ENCODE data around the gene ENKD1. TPM values are rescaled to one million over a fixed set of nuclear protein-coding genes. Genes with fewer than 3 reads are reported as not detected.

The ENKD1 gene
- total and polyA plus RNA-seq, 2 donors (not counting 1 experiment from before 2014, with no cell fraction given): 13.3 to 14.3 TPM

- H3K27me3 Mint-ChIP-seq: no peaks in the 10 kb centered on the region
- H3K9me3 ChIP-seq (ENCODE audit: control extremely low read depth in 1 of 3, control insufficient read depth in 2 of 3, insufficient read depth in 1 of 3, low read length in 2 of 3): no peaks in the 10 kb centered on the region
- TF ChIP-seq EZH2 (IDR thresholded peaks at IDR 0.05; ENCODE audit: borderline replicate concordance, insufficient read depth, low read depth, low read length, poor library complexity, severe bottlenecking) (no peak), CTCF (IDR thresholded peaks at IDR 0.05) (no peak)
- peaks cover 14 to 24% of the 10 kb centered on the region in 2 donors for H3K4me1 ChIP-seq (ENCODE audit: control insufficient read depth in 2 of 2, insufficient read depth in 2 of 2, low read length in 2 of 2)
- H3K4me2 ChIP-seq (replicated peaks; ENCODE audit: low read depth, low read length, poor library complexity, severe bottlenecking): peak within 1 kb of the TSS; percentile 99
- peak within 1 kb of the TSS; percentile 80 to 99 (median 95) for H3K4me3 ChIP-seq (ENCODE audit: control extremely low read depth in 1 of 5, extremely low read depth in 1 of 5, insufficient read depth in 1 of 5, low read depth in 2 of 5, low read length in 4 of 5)
- H3K27ac ChIP-seq (ENCODE audit: low read length in 2 of 2): peak within 1 kb of the TSS; percentile 88 to 93
- H2AFZ ChIP-seq (ENCODE audit: insufficient read depth, low read depth, low read length, poor library complexity, severe bottlenecking): peak within 1 kb of the TSS; percentile 95
- peaks cover 0 to 28% of the 10 kb centered on the region in 2 experiments for H3K36me3 ChIP-seq (replicated peaks in 1 of 2; ENCODE audit: control extremely low read depth in 1 of 2, control insufficient read depth in 1 of 2, extremely low read depth in 1 of 2, insufficient read depth in 2 of 2, low read length in 1 of 2)
- peaks cover 35% of the 10 kb centered on the region for H3K4me1 Mint-ChIP-seq
- H3K79me2 ChIP-seq (ENCODE audit: control insufficient read depth, insufficient read depth, low read length): peaks cover 8% of the 10 kb centered on the region
- peak; percentile 83 for ATAC-seq (ENCODE audit: low read depth)
- H4K20me1 ChIP-seq (ENCODE audit: control insufficient read depth, insufficient read depth, low read length, poor library complexity, severe bottlenecking): peaks cover 12% of the 10 kb centered on the region
- intact Hi-C loops (cut with micrococcal nuclease): loop anchor here (1.0 to 10.0 kb wide), 8 partner anchors 8 to 1474 kb away; partner anchors contain the start of genes ATP6V0D1, CARMIL2, CHTF8 and FHOD1
- WGBS (ENCODE audit: insufficient coverage): 0% methylated on average over 47 of the region's 48 CpGs
- H3K4me3 Mint-ChIP-seq: peak within 1 kb of the TSS; percentile 97
- H3K9me3 Mint-ChIP-seq (ENCODE audit: insufficient read depth): no peaks in the 10 kb centered on the region
- ChIA-PET CTCF (interaction anchor here (1.0 to 2.2 kb wide), 12 partner anchors 9 to 180 kb away, joined by 3 to 23 read pairs (median 4); partner anchors contain the start of genes ATP6V0D1, CARMIL2 and CTCF), POLR2A (interaction anchor here (0.6 to 2.3 kb wide), 9 partner anchors 13 to 275 kb away, joined by 3 to 14 read pairs (median 7); partner anchors contain the start of genes CARMIL2, CTCF and RIPOR1)
- H3K27me3 ChIP-seq (replicated peaks in 1 of 4; ENCODE audit: control extremely low read depth in 1 of 4, control insufficient read depth in 3 of 4, insufficient read depth in 4 of 4, low read length in 3 of 4): no peaks in the 10 kb centered on the region
- peak; percentile 99 for DNase-seq
- peak within 1 kb of the TSS; percentile 91 for H3K9ac ChIP-seq (ENCODE audit: low read length)
- peak within 1 kb of the TSS; percentile 97 for H3K27ac Mint-ChIP-seq
These were observed 6.0 kb downstream of the ENKD1 start, which contains the start of gene PARD6A for GRCh38 chr16:67660564-67661028. Gene PARD6A (plus strand): TSS chr16:67660960. CDS start chr16:67661039, 79 bp downstream.

All from B cell (primary cell).